ENCODE data around the gene SLC17A9. TPM values are rescaled to one million over a fixed set of nuclear protein-coding genes. Genes with fewer than 3 reads are reported as not detected.

The SLC17A9 gene
- total RNA-seq, 1 experiment from 2014 or later = 0.17 TPM

DNA sequence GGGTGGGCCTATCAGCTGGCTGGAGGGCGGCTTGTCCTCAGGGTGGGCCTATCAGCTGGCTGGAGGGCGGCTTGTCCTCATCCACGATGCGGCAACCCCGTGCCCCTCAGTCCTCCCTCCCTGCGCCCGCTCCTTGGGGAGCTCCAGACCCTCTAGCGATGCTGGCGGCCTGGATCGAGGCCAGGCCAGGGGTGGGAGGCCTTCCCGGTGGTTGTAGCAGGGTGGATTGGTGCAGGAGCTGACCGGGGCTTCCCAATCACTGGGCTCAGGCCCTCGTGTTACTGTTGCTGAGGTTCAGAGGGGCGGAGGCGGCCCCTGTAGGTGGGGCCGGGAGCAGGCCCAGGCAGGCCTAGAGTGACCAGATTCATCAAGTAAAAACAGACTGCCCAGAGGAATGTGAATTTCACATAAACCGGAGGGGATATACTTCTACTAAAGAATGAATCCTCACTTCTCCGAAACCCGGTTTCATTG is 8.8 kb downstream of the SLC17A9 start:
- no TSS peak for BruUV-seq (replicated peaks)
- POLR2A ChIA-PET (ENCODE audit: low non-redundant PET) = no interaction called here
- no peak for DNase-seq (ENCODE audit: low spot score)

GRCh38 chr20:62961799-62962198 is 9.3 kb downstream of the SLC17A9 start:
- ChIA-PET POLR2A (ENCODE audit: low non-redundant PET) (no interaction called here), CTCF (no interaction called here)
- TF ChIP-seq EZH2 (IDR thresholded peaks at IDR 0.05; ENCODE audit: borderline replicate concordance, low read depth, low read length, poor library complexity, severe bottlenecking) = no peak
- TF ChIP-seq, protein P1, sequence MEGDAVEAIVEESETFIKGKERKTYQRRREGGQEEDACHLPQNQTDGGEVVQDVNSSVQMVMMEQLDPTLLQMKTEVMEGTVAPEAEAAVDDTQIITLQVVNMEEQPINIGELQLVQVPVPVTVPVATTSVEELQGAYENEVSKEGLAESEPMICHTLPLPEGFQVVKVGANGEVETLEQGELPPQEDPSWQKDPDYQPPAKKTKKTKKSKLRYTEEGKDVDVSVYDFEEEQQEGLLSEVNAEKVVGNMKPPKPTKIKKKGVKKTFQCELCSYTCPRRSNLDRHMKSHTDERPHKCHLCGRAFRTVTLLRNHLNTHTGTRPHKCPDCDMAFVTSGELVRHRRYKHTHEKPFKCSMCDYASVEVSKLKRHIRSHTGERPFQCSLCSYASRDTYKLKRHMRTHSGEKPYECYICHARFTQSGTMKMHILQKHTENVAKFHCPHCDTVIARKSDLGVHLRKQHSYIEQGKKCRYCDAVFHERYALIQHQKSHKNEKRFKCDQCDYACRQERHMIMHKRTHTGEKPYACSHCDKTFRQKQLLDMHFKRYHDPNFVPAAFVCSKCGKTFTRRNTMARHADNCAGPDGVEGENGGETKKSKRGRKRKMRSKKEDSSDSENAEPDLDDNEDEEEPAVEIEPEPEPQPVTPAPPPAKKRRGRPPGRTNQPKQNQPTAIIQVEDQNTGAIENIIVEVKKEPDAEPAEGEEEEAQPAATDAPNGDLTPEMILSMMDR (conservative IDR thresholded peaks at IDR 0.05; ENCODE audit: low read depth, low read length) = no peak
- Histone ChIP-seq H3K4me1 (ENCODE audit: insufficient read depth, low read length, poor library complexity, severe bottlenecking) (no peaks in the 10 kb centered on the region), H3K4me3 (ENCODE audit: low read depth, low read length, poor library complexity, severe bottlenecking) (no peak overlapping the region), H3K27me3 (replicated peaks; ENCODE audit: insufficient read depth, low read depth, low read length, poor library complexity) (no peaks in the 10 kb centered on the region), H3K27ac (ENCODE audit: low read depth, low read length, poor library complexity, severe bottlenecking) (no peak overlapping the region), H3K9me3 (ENCODE audit: low read depth, low read length, poor library complexity, severe bottlenecking) (no peaks in the 10 kb centered on the region), H3K36me3 (ENCODE audit: insufficient read depth, low read length, poor library complexity, severe bottlenecking) (no peaks in the 10 kb centered on the region)
- no TSS peak for BruUV-seq (replicated peaks)
- intact Hi-C loops (cut with micrococcal nuclease; ENCODE audit: unreplicated experiment) = no loop called here
- DNase-seq (ENCODE audit: low spot score) = no peak

More for the DNA sequence above, 8.8 kb downstream of the SLC17A9 start:
- Histone ChIP-seq H3K4me1 (ENCODE audit: insufficient read depth, low read length, poor library complexity, severe bottlenecking) (no peaks in the 10 kb centered on the region), H3K36me3 (ENCODE audit: insufficient read depth, low read length, poor library complexity, severe bottlenecking) (no peaks in the 10 kb centered on the region), H3K27ac (ENCODE audit: low read depth, low read length, poor library complexity, severe bottlenecking) (no peak overlapping the region), H3K27me3 (replicated peaks; ENCODE audit: insufficient read depth, low read depth, low read length, poor library complexity) (no peaks in the 10 kb centered on the region), H3K9me3 (ENCODE audit: low read depth, low read length, poor library complexity, severe bottlenecking) (no peaks in the 10 kb centered on the region), H3K4me3 (ENCODE audit: low read depth, low read length, poor library complexity, severe bottlenecking) (no peak overlapping the region)
- CTCF ChIA-PET = no interaction called here
- intact Hi-C loops (cut with micrococcal nuclease; ENCODE audit: unreplicated experiment) = no loop called here
- no peak for TF ChIP-seq EZH2 (IDR thresholded peaks at IDR 0.05; ENCODE audit: borderline replicate concordance, low read depth, low read length, poor library complexity, severe bottlenecking)
- TF ChIP-seq, protein P1 (conservative IDR thresholded peaks at IDR 0.05; ENCODE audit: low read depth, low read length) = no peak

GRCh38 chr20:62962221-62962879 is 9.8 kb downstream of the SLC17A9 start:
- BruUV-seq (replicated peaks) = no TSS peak
- intact Hi-C loops (cut with micrococcal nuclease; ENCODE audit: unreplicated experiment) = no loop called here
- Histone ChIP-seq H3K9me3 (ENCODE audit: low read depth, low read length, poor library complexity, severe bottlenecking) (no peaks in the 10 kb centered on the region), H3K36me3 (ENCODE audit: insufficient read depth, low read length, poor library complexity, severe bottlenecking) (no peaks in the 10 kb centered on the region), H3K4me3 (ENCODE audit: low read depth, low read length, poor library complexity, severe bottlenecking) (no peak overlapping the region), H3K27ac (ENCODE audit: low read depth, low read length, poor library complexity, severe bottlenecking) (no peak overlapping the region), H3K4me1 (ENCODE audit: insufficient read depth, low read length, poor library complexity, severe bottlenecking) (no peaks in the 10 kb centered on the region), H3K27me3 (replicated peaks; ENCODE audit: insufficient read depth, low read depth, low read length, poor library complexity) (no peaks in the 10 kb centered on the region)
- POLR2A ChIA-PET (ENCODE audit: low non-redundant PET) = no interaction called here
- TF ChIP-seq, protein P1 (conservative IDR thresholded peaks at IDR 0.05; ENCODE audit: low read depth, low read length) = no peak
- TF ChIP-seq EZH2 (IDR thresholded peaks at IDR 0.05; ENCODE audit: borderline replicate concordance, low read depth, low read length, poor library complexity, severe bottlenecking) = no peak
- no peak for DNase-seq (ENCODE audit: low spot score)
- CTCF ChIA-PET = no interaction called here

Data from A673 (cell line).